GM18868 (cell line): ENCODE data around the gene DAGLA.
"Not testable (repeated sequence)": the region's sequence is repeated elsewhere in the genome, so short reads cannot be mapped to it uniquely, and the experiment has no call there.

ENCODE experiments used
- ATAC-seq: cut with Tn5 transposase; IDR thresholded peaks from one replicate; pipeline ENCODE4 v1.9.1; 2021; ENCODE audit warnings: mild to moderate bottlenecking, moderate library complexity; ENCODE audit not compliant: unreplicated experiment

The DAGLA gene, protein sequence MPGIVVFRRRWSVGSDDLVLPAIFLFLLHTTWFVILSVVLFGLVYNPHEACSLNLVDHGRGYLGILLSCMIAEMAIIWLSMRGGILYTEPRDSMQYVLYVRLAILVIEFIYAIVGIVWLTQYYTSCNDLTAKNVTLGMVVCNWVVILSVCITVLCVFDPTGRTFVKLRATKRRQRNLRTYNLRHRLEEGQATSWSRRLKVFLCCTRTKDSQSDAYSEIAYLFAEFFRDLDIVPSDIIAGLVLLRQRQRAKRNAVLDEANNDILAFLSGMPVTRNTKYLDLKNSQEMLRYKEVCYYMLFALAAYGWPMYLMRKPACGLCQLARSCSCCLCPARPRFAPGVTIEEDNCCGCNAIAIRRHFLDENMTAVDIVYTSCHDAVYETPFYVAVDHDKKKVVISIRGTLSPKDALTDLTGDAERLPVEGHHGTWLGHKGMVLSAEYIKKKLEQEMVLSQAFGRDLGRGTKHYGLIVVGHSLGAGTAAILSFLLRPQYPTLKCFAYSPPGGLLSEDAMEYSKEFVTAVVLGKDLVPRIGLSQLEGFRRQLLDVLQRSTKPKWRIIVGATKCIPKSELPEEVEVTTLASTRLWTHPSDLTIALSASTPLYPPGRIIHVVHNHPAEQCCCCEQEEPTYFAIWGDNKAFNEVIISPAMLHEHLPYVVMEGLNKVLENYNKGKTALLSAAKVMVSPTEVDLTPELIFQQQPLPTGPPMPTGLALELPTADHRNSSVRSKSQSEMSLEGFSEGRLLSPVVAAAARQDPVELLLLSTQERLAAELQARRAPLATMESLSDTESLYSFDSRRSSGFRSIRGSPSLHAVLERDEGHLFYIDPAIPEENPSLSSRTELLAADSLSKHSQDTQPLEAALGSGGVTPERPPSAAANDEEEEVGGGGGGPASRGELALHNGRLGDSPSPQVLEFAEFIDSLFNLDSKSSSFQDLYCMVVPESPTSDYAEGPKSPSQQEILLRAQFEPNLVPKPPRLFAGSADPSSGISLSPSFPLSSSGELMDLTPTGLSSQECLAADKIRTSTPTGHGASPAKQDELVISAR

DNA sequence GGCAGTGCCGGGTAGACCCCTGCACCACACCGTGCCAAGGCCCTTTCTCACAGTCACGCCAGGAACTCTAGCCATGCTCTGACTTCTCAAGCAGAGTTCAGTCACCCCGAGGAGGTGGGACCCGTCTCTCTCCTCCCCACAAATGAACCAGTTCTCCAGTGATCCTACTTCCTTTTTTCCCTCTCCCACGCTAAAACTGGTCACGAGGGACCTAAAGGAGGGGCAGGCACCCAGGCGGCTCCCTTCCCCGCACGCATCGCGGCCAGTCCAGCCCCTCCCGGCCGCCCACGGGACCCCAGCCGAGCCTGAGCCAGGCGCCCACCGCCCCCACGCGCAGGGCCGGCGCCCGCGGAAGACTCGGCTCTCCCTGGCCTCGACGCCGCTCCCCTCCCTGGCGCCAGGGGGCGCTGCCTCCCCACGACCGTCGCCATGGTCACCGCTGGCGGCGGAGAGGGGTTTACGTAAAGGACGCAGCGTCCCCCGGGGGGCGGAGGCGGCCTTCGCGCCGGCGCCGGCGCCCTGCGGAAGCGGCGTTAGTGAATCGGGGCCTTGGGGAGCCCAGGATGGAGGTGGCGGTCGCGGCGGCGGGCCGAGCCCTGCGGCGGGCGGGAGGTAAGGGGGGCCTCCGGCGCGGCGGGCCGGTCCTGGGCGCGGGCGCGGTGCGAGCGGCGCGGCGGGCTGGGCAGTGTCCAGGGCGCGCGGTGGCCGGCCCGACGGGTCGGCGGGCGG, at the start of gene DAGLA:
DAGLA (plus strand) TSS at position 499 of the 729 bp plus-strand sequence. CDS start 39,765 bp downstream, outside the sequence.
- ATAC-seq: peak; percentile 64

DNA sequence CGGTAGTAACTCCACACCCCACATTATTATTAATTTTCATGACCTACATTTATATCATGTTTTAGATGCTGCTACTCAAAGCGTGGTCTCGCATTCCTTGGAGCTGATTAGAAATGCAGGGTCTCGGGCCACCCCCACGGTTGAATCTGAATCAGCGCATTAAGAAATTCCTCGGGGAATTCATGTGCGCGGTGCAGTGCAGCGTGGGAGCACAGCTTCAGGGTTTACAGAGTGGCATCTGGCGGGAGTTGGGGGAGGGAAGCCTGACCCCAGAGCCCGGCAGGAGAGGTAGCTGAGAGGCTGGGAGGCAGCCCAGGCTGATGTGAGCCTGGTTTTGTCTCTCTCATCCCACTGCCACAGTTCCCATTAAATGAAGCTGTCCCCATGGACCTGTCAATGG, 48.1 kb upstream of the DAGLA start:
- no peak for ATAC-seq

DNA sequence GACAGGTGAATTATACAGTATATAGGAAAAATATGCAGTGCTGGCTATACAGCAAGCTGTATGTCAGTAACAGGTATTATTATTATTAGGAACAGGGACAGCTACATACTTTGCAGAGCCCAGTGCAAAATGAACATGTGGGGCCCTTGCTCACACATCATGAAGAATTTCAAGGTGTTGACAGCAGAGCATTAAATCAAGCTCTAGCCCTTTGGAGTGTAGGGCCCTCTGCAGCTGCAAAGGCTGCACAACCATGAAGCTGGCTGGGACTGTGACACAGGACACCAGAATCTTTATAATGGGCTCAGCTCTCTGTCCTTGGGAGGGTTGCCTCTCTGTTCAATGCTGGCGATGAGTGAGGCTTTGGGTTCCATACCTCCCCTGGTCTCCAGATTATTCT, 44.9 kb upstream of the DAGLA start:
- no peak for ATAC-seq

DNA sequence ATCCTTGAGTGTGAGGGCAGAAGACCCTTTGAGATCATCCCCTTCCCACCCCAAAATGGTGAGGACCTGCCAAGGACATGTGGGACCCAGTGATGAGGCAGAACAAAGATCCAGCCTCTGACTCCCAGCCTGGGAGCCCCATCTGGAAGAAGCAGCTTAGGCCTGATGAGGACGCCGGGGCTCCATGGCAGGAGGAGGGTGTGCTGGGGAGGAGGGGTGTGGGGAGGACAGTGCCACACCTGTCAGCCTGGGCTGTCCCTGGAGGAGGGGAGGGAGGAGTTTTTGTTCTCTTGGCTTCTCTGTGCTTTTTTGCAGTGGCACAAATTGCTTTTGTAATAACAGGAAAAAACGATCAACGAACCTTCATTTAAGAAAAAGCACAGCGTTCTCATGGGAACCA, 44.4 kb upstream of the DAGLA start:
- no peak for ATAC-seq

DNA sequence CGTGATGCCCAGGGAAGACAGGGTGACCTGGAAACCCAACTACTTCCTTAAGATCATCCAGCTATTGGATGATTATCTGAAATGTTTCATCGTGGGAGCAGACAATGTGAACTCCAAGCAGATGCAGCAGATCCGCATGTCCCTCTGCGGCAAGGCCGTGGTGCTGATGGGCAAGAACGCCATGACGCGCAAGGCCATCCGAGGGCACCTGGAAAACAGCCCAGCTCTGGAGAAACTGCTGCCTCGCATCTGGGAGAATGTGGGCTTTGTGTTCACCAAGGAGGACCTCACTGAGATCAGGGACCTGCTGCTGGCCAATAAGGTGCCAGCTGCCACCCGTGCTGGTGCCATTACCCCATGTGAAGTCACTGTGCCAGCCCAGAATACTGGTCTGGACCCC, 43.5 kb upstream of the DAGLA start:
- no peak for ATAC-seq

DNA sequence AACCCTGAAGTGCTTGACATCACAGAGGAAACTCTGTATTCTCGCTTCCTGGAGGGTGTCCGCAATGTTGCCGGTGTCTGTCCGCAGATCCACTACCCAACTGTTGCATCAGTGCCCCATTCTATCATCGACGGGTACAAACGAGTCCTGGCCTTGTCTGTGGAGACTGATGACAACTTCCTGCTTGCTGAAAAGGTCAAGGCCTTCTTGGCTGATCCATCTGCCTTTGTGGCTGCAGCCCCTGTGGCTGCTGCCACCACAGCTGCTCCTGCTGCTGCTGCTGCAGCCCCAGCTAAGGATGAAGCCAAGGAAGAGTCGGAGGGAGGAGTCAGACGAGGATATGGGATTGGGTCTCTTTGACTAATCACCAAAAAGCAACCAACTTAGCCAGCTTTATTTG, 42.9 kb upstream of the DAGLA start:
- no peak for ATAC-seq

DNA sequence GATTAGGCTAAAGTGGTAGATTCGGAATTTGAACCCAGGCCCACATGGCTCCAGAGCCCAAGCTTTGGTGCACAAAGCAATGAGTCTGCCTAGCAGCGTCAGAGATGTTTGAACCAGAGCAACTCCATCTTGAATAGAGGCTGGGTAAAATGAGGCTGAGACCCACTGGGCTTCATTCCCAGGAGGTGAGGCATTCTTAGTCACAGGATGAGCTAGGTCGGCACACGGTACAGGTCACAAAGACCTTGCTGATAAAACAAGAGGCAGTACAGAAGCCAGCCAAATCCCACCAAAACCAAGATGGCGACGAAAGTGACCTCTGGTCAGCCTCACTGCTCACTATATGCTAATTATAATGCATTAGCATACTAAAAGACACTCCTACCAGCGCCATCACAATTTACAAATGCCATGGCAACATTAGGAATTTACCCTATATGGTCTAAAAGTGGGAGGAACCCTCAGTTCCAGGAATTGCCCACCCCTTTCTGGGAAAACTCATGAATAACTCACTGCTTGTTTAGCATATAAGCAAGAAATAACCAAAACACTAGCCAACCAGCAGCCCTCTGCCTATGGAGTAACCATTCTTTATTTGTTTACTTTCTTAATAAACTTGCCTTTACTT, 40.3 kb upstream of the DAGLA start:
- ATAC-seq: no peak

DNA sequence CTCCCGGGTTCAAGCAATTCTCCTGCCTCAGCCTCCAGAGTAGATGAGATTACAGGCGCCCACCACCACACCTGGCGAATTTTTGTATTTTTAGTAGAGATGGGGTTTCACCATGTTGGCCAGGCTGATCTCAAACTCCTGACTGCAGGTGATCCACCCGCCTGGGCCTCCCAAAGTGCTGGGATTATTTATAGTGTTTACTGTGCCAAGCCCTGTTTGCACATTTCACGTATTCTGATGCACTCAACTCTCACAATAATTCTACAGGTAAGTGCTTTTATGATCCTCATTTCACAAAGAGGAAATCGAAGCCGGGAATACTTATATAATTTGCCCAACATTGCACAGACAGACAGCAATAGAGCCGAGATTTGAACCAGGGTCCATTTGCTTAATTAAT, 38.0 kb upstream of the DAGLA start:
- no peak for ATAC-seq

DNA sequence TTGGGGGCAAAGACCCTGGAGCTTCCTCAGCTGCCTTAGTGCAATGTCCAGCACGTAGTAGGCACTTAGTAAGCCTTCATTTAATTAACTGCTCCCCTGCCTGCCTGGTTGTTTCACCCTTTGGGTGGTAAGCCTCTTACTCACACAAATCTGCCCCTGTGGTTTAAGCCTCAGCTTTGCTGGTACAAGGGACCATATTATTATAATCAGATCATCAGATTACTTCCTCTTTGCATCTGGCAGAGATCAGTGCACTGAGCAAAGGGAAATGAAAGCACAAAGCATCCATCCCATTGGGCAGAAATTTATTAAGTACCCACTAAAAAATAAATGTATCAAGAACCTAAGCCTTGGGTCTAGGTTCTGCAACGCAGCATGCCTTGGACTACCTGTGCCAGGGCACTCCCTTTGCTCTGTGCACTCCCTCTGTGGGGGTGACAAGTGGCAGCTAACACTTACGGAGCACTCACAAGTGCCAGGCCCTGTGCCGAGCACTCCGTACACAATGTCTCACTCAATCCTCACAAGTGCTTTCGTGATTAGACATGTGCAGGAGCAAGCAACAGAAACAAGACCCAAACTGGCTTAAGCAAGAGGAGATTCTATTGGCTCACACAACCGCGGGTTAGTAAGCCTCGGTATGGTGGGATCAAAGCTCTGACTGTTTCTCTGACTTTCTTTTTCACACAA, 34.9 kb upstream of the DAGLA start:
- ATAC-seq: no peak

DNA sequence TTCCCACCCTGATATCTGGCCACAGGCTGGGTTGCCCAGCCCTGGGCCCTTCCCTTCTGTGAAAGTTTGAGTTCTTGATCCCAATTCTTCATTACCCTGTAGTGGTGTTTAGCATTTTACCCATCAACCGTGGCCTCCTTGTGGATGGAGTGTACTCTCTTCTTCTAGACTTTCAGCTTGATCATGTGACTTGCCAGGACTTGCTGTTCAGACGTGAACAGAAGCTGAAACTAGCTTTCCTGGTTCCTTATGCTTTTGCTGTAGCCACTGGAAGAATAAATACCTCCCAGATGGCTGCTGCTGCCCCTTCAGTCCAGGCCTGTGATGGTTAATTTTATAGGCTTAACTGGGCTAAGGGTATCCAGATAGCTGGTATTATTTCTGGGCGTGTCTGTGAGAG, 32.7 kb upstream of the DAGLA start:
- no peak for ATAC-seq

DNA sequence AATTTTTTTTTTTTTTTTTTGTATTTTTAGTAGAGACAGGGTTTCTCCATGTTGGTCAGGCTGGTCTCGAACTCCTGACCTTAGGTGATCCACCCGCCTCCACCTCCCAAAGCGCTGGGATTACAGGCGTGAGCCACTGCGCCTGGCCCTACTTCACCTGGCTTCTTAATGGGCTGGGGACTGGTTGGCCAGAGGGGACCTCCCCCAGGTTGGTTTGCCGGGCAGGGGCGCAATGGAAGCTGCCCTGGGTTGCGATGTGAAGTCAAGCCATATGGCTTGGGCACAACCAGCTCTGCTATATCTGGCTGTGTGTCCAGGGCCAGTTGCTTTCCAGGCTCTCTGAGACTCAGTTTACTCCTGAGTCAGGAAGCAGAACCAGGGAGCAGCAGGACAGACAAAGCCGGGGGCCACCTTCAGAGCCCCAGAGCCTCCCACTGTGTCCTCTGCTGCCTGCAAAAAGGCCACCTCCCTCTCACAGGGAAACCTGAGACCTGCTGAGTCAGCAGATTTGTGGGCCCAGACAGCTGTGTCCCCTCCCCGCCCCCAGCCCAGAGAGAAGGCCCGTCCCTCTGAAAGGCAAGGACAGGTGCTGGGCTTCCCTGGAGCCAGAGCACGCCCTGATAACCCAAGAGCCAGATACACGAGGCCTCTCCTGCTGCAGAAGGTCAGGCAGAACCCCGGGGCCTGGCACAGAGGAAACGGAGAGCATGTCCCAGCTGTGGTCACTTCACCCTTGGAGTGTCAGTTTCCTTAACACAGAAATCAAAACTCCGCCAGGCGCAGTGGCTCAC, 29.2 kb upstream of the DAGLA start:
- no peak for ATAC-seq

DNA sequence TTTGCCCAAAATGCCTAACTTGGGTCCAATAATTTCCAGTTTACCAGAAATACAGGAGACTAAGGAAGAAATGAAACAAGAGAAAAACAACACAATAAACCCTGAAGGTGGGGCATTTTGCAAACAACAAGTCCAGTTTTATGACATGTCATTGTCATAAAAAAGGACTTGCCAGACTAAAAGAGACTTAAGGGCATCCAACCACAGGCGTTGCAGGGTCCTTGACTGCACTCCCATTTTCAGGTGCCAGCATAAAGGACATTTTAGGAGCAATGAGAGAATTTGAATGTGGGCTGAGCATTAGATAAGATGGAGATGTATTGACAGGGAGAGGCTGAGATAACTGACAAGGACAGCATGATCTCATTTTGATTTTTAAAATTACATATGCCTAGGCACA, 28.1 kb upstream of the DAGLA start:
- no peak for ATAC-seq

DNA sequence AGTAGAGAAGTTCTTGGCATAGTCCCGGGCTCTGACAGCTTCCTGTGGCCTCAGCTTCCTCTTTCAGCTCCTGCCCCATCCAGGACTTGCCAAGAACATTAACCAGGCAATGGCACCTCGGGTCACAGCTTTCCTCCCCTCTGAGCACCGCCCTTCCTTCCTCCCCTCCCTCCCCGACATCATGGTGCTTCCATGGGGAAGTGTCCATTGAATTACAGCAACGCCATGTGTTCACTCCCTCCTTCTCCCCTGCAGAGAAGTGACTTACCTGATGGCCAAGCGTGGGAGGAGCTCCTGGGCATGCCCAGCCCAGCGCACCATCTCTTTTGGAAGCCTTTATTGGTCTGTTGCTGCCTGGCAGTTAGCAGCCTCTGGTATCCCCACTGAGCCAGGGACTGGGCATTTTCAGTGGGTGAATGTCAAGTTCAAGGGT, 25.8 kb upstream of the DAGLA start:
- ATAC-seq: no peak

DNA sequence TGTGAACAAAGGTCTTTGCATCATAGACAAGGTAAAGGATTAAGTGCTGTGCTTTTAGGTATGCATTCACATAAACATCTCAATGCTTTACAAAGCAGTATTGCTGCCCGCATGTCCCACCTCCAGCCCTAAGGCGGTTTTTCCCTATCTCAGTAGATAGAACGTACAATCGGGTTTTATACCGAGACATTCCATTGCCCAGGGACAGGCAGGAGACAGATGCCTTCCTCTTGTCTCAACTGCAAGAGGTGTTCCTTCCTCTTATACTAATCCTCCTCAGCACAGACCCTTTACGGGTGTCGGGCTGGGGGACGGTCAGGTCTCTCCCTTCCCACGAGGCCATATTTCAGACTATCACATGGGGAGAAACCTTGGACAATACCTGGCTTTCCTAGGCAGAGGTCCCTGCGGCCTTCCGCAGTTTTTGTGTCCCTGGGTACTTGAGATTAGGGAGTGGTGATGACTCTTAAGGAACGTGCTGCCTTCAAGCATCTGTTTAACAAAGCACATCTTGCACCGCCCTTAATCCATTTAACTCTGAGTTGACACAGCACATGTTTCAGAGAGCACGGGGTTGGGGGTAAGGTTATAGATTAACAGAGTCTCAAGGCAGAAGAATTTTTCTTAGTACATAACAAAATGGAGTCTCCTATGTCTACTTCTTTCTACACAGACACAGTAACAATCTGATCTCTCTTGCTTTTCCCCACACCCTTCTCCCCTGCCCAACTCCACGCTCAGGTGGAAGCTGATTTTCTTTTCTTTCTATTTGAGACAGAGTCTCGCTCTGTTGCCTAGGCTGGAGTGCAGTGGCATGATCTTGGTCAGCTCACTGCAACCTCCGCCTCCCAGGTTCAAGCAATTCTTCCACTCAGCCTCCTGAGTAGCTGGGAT, 24.7 kb upstream of the DAGLA start:
- not testable (repeated sequence) for ATAC-seq

DNA sequence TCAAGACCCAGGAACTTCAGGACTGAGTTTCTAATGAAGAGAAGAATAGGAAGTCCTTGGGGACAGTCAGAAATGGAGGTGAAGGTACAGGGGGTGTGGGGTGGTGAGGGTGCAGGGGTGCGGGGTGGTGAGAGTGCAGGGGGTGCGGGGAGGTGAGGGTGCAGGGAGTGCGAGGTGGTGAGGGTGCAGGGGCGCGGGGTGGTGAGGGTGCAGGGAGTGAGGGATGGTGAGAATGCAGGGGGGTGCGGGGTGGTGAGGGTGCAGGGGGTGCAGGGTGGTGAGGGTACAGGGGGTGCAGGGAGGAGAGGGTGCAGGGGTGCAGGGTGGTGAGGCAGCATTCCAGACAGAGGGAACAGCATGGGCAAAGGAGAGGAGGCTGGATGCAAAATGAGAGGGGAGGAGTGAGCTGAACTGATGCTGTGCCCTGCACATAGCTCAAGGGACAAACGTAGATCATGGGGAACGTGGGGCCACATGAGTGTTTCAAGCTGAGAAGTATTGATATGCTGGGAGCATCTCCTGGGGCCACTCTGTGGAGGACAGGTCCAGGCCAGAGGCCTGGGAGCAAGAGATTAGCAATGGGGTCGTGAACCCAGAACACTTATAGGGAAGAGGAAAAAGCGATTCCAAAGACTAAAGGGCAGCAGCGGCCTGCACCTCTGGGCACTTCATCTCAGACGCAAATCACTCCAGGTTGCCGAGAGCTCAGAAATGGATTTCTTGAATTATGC, 23.7 kb upstream of the DAGLA start:
- ATAC-seq: no peak

DNA sequence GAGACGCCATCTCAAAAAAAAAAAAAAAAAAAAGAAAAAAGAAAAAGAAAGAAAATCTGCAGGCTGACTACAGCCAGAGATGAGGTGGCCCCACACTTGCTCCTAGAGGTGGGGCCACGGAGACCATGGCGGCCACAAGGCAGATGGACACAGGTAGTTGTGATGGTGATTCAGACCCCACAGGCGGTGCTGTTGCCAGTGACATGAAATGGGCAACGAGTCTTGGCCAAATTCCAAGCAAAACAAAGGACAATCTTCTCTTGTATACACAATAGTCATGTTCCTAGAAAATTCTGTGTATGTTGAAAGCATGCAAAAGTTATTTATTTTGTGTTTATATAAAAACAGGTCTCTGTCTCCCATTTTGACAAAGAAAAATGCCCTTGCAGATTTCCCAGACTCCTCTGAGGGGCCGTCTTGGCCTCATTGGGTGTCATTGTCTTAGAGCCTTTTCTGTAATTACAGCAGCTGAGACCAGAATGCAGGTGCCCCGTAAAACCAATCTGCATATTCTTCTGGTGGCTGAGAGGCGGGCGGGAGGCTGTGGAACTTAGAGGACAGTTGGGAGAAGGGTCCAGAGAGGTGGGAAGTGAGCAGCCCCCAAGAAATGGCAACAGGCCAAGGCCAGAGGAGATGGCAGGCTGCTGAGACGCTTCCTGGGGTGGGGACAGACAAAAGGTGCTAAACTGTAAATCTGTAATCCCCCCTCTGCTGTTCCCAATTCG, 22.5 kb upstream of the DAGLA start:
- no peak for ATAC-seq
